ENCODE data around the gene ATG16L1.

DNA sequence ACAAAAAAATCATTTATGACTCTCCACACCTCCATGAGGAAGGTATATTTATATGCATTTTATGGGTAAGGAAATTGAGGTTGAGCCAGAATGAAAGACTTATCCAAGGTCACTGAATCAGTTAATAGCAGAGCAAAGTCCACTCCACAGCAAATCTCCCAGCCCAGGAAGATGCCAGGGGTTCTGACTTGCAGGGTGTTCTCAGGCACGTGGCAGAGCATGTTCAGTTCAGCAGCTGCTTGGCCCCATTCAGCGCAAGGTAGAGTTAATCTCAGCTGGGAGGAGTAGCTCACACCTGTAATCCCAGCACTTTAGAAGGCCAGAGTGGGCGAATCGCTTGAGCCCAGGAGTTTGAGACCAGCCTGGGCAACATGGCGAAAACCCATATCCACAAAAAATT is 85.1 kb downstream of the ATG16L1 start:
- no peak for TF ChIP-seq EZH2 (IDR thresholded peaks at IDR 0.05; ENCODE audit: low read length, missing control alignments)
- TF ChIP-seq, protein P1, sequence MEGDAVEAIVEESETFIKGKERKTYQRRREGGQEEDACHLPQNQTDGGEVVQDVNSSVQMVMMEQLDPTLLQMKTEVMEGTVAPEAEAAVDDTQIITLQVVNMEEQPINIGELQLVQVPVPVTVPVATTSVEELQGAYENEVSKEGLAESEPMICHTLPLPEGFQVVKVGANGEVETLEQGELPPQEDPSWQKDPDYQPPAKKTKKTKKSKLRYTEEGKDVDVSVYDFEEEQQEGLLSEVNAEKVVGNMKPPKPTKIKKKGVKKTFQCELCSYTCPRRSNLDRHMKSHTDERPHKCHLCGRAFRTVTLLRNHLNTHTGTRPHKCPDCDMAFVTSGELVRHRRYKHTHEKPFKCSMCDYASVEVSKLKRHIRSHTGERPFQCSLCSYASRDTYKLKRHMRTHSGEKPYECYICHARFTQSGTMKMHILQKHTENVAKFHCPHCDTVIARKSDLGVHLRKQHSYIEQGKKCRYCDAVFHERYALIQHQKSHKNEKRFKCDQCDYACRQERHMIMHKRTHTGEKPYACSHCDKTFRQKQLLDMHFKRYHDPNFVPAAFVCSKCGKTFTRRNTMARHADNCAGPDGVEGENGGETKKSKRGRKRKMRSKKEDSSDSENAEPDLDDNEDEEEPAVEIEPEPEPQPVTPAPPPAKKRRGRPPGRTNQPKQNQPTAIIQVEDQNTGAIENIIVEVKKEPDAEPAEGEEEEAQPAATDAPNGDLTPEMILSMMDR (conservative IDR thresholded peaks at IDR 0.05 in 1 of 2, IDR thresholded peaks at IDR 0.05 in 1 of 2; ENCODE audit: low read depth in 1 of 2, low read length in 2 of 2), result no peak

All from fibroblast of lung (primary cell).